ENCODE results near the gene HAGHL.
"Not testable (repeated sequence)": the region's sequence is repeated elsewhere in the genome, so short reads cannot be mapped to it uniquely, and the experiment has no call there.

The HAGHL gene

DNA sequence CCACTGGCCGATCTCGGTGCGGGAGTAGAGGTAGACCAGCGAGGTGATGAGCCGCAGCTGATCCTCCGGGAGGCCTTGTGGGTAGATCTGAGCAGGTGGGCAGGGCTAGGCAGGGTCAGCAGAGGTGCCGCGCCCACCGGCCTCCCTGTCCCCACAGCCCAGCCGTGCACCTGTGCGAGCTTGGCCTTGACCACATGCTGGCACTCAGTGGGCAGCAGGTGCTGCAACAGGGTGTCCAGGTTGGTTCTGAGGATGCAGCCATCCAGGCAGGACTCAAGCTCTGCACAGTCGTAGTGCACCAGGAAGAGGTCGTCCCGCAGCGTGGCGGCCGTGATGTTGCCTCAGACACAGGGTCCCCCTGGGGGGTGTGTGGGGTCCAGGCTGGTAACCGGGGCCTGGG is 46.1 kb downstream of the HAGHL start:
- no peak for DNase-seq (ENCODE audit: low read depth)

GRCh38 chr16:774086-775001 is 47.4 kb downstream of the HAGHL start:
- no peak for DNase-seq (ENCODE audit: low read depth)

- DNase-seq (ENCODE audit: low read depth): no peak
Measured at GRCh38 chr16:775236-775796, 48.4 kb downstream of the HAGHL start.

- DNase-seq (ENCODE audit: low read depth): not testable (repeated sequence)
Measured at GRCh38 chr16:776298-776697, 49.4 kb downstream of the HAGHL start.

DNA sequence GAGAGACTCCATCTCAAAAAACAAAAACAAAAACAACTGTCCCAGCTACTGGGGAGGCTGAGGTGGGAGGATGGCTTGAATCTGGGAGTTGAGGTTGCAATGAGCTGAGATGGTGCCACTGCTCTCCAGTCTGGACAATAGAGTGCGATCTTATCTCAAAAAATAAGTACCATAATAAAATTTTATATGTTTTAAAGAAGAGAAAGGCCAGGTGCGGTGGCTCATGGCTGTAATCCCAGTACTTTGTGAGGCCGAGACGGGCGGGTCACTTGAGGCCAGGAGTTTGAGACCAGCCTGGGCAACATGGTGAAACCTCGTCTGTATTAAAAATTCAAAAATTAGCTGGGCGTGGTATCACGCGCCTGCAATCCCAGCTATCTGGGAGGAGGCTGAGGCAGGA is 49.9 kb downstream of the HAGHL start:
- no peak for DNase-seq (ENCODE audit: low read depth)

DNA sequence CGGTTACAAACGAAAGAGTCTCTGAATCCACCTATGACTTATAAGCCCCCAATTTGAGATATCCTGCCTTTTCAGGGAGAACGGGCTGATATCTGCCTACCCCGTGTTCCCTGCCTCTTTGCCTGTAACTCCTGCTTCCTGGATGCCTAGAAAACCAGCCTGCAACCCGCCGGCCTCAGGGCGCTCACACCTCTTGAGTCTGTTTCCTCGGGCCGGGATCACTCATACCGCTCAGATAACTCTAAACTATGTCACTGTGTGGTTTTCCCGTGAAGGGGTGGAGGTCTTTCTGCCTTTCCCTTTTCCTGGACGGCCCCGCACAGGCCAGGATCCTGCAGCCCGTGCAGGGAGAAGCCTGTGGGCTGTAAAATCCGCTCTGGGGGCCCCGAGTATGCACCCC is 50.9 kb downstream of the HAGHL start:
- no peak for DNase-seq (ENCODE audit: low read depth)

GRCh38 chr16:778447-778846 is 51.5 kb downstream of the HAGHL start:
- no peak for DNase-seq (ENCODE audit: low read depth)

DNA sequence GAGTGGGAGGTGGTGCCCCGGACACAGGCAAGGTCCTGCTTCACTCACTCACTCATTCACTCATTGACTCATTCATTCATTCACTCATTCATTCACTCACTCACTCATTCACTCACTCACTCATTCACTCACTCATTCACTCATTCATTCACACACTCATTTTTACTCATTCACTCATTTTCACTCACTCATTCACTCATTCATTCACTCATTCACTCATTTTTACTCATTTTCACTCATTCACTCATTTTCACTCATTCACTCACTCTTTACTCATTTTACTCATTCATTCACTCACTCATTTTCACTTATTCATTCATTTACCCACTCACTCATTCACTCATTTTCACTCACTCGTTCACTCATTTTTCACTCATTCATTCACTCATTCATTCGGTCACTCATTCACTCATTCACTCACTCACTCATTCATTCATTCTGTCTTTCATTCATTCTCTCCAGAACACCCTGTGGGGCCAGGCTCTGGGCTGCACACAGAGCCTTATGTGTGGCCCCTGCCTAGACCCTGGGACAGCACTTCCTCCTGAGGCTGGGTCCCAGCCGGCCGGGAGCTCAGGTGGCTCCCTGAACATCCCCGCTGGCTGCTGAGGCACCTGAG is 52.1 kb downstream of the HAGHL start:
- DNase-seq (ENCODE audit: low read depth): no peak
